GM19395 (cell line): ENCODE measurements around the gene ATP13A3.

ENCODE experiments used
- ATAC-seq: cut with Tn5 transposase; IDR thresholded peaks from one replicate; pipeline ENCODE4 v1.9.1; 2021; ENCODE audit warnings: mild to moderate bottlenecking, moderate library complexity; ENCODE audit not compliant: unreplicated experiment

Gene ATP13A3

DNA sequence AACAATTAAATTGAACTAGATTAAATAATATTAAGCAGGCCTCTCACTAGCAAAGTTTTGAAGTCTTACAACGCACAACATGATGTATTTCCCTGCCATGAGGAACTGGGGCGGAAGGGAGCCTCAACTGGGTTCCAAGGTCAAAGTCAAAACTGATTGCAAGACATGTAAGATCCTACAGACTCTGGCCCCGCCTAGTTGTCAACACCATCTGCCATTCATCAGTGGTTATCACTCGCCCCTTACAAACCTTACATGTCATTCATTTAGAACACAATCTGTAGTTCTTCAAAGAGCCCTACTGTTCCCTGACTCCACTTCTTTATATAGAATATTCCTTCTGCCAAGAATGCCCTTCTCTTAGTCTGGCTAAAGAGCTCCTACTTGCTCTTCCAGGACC lies 10.0 kb downstream of the ATP13A3 start:
- ATAC-seq = no peak

DNA sequence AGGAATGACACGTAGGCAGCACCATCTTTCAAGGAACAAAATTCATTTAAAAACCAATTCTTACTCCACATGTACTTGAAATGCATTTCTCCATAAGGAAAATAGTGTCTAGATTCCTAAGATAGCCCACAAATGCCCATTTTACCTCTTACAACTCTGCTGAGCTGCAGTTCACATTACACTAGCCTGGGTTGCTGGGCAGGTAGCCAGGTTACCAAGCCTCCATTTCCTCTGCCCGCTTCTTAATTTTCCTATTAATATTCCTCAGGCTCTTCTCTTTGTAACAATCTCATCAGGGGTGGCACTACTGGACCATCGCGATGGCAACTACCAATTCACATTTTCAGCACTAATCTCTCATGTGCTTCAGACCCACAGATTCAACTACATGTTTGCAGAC lies 10.8 kb downstream of the ATP13A3 start:
- no peak for ATAC-seq

DNA sequence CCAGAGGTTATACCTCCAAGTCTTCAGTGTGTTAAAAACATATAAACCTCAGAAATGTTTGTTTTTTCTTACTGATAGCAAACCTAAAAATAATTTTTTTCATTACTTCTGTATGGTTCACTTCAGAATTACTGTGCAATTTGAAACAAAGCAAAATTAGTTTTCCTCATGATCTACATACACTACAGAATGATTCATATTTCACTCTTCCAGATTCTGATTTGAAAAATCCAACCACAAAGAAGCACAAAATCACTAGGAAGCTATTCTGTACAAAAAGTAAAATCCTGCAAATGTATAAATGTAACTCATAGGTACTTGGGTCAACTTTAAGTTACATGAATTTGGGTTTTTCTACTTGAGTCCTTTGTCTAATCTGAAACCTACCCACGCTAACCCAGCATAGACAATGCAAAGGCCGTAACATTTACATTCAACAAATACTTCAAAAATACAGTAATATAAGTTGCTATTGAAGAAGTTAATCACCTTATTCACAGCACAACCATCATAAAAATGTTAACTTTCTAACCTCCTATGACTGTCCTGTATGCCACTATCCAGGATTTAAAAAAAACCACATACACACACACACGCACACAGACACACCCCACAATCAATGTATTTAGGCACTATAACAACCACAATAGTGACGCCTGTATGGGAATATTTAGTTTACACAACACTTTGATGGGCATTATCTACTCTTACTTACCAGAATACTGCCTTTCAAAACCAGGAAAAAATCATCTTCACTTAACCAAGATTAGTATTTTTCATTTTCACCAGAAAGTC lies 11.5 kb downstream of the ATP13A3 start:
- no peak for ATAC-seq

DNA sequence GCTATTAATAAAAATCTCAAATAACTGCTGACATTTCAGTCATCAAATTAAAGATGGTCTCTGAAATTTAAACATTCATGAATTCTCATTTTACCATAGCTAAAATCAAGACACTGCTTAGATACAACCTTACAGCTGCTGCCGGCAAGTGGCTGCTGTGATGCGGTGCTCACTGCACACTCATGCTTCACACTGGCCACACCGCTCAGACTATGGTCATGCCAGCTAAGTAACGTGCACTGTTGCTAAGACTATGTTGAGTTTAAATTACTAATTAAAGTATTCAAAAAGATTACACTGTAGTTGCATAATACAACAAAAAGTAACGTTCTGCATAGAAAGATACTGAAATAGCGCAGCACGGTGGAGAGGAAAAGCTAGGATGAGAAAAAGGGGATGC lies 12.1 kb downstream of the ATP13A3 start:
- no peak for ATAC-seq

DNA sequence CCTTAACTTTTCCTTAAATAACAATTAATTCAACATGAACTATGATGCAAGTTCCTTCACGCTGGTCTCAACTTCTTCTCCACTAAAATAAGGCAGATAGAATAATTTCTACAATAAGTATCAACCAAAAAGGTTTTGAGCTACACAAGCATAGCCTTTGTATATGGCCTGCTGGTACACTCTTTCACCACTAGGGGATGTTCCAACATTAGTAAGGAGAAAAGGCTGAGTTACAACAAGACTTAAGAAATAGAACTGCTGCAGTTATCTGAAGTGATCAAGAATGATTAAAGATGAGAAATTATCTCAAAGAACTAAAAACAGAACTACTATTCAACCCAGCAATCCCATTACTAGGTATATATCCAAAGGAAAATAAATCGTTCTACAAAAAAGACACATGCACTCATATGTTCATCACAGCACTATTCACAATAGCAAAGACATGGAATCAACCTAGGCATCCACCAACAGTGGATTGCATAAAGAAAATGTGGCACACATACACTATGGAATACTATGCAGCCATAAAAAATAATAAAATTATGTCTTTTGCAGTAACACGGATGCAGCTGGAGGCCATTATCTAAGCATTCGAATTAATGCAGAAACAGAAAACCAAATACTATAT lies 14.4 kb downstream of the ATP13A3 start:
- peak; percentile 83 for ATAC-seq

DNA sequence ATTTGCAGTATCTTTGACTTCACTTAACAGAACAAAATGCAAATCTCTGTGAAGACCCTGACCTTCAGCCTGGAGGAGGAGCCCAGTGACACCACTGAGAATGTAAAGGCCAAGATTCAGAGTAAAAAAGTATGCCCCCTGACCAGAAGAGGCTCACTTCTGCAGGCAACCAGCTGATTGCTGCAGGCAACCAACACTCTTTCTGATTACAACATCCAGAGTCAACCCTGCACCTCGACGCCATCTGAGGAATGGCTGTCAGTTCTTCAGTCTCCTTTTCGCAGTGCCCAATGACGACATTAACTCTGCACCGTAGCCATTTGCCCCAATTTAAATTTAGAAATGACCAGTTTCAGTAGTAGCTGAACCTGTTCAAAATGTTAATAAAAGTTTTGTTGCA lies 14.9 kb downstream of the ATP13A3 start:
- no peak for ATAC-seq

DNA sequence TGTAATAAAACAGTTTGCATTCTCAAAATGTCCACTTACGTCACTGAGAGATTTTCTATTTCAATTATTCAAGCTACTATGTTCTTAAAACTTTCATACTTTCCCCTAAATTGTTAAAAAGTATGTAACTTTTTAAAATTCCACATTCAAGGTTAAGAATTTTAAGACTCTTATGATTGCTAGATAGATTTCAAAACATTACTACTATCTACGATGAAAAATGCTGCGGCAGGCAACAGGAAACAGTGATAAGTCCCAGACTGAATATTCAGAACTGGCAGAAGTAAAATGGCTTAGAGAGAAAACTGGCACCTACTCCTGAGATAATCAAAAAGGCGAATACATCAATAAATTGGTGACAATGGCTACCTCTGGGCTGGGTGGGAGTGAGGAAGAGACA lies 16.2 kb downstream of the ATP13A3 start:
- no peak for ATAC-seq

DNA sequence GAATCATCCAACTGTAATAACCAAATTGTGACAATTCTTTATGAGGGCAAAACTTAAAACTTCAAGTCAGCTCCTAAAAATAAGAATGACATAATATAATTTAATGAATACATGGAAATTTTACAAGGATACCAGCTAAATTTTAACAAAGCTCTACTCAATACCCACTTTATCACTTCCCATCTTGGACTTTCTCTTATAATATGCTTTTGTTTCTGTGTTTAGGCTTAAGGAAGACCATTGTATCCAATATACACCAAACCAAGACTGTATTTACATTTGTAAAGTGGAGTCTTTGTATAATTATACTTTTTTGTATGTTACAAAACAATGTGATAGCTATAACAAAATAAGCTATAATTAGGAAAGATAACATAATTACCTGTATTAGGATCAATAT lies 16.8 kb downstream of the ATP13A3 start:
- no peak for ATAC-seq

DNA sequence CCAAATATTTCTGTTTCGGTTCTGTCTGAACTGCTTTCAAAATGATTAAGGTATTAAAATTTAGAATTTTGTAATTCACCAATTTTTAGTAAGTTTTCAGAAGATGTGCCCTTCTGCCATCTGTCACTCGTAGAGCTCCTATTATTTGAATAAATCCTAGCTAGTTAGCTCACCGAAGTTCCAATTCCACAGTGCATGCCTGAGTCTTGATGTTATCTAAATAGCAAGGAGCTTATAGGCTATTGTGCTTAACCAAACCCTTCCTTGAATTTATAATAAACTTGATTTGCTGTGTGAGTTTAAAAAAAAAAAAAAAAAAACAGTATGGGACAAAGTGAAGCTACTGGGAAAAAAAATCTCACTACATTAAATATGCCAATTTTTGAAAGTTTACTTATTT lies 18.7 kb downstream of the ATP13A3 start:
- no peak for ATAC-seq

DNA sequence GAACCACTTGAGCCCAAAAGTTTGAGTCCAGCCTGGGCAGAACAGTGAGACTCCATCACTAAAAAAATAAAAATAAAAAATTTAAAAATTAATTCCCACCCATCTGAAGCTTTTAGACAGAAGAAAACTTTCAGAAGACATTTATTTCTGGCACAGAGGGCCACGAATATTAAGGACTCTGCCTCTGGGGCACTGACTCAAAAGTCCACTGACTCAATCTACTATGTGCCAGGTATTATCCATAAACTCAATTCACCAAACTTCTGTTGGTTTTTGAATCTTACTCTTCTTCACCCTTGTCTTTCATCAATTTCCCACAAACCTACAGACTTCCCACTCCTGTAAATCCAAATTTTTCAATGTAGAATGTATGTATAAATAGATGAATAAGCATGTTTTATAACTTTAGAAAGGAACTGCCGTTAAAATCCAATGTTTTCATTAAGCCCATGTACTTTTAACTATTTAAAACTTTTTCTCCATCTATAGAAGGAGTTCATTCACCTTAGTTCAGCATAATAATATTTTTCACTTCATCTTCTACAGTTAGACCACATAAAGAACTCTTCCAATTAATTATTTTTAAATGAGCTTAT lies 19.9 kb downstream of the ATP13A3 start:
- ATAC-seq = no peak

DNA sequence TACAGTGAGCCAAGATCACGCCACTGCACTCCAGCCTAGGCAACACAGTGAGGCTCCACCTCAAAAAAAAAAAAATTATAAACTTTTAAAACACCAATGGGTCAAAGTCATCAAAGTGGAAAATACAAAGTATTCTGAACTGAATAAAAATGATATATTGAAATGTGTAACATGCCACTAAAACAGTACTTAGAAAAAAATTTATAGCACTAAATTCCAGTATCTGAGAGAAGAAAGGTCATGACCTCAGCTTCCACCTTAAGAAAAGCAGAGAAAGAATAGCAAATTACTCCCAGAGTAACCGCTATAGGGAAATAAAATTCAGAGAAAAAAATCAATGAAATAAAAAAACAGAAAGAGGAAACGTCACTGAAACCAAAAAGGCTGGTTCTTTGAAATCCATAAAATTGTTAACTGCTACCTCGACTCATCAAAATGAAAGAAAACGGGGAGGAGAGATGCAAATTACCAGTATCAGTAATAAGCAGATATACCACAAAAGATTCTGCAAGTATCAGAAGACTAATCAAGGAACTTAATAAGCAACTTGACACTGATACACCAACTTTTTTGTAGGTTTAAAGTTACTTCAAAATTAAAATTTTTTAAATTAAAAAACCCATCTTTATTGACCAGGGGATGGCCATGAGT lies 20.8 kb downstream of the ATP13A3 start:
- peak; percentile 59 for ATAC-seq

DNA sequence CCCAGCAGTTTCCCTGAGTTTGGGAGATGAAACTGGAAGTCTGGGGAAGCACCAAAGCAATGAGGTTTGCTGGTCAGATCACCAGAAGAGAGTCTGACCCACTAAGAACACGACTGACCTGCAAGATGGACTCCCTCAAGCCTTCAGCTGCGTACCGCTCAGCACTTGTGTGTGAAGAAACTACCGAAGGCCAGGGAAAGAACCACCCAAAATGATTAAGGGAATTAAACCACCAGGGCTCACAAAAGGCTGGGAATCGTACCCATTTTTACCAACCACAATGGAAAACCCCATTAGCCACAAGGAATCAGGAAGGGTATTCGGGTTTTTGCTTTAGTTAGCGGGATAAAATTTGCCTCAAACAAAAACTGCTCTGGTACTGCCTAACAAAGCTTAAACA lies 21.6 kb downstream of the ATP13A3 start:
- no peak for ATAC-seq

DNA sequence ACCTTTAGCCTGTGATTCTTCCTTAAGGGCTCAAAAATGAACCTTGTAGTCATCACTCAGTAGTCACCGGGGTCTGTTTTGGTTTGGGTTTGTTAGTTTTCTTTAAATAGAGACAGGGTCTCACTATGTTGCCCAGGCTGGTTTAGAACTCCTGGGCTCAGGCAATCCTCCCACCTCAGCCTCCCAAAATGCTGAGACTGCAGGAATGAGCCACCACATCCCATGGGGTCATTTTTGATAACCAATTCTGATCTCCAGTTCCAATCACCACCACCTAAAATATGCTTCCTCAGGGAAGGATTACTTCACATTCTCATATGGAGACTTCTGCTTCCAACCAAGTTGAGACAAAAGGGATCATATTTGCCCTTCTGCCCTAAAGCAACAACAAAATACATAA lies 22.1 kb downstream of the ATP13A3 start:
- ATAC-seq = no peak

DNA sequence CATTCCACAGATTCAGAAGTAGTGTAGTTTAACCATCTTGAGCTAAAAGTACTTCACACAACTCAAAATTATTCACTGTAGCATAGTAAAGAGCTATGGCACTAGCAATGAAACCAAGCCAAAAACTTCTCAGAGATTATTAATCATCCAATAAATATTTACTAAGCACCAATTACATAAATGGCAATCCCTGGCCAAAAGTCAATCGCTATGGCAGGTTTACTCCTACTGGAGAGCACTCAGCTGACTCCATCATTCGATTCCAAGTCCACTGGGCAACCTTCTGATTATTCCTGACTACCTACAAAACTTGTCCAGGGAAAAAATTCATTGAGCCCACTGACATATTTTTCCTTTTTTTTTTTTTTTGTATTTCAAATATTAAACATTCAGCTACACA lies 23.9 kb downstream of the ATP13A3 start:
- no peak for ATAC-seq

DNA sequence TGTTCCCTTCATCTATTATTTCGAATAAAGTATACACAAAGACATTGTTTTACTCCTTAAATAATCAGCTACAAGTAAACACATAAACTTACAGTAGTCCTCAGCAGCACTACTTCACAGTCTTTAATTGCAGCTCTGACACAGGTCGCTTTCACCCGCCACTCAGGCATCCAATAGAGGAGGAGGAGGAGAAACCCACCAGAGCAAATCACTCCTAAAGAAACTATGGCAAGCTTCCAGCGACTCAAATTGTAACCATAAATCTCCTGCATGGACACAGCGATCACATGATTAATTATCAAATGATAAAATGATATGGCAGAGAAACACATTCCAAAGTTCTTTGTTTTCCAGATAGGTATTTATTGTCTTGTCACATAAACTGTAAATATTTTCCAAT lies 26.2 kb downstream of the ATP13A3 start:
- ATAC-seq = no peak

DNA sequence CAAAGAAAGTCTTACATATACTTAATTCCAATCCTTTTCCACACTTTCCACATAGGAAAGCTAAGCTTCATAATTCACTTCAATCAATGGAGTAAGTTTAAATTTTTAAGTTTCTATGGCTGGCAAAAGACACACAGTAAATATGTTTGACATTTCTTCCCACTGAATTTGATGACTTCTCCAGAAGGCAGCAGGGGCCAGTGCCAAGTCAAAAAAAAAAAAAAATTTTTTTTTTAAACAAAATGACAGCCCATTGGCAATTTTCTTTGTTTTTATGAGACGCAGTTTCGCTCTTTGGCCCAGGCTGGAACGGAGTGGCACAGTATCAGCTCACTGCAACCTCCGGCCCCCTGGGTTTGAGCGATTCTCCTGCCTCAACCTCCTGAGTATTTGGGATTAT lies 28.7 kb downstream of the ATP13A3 start:
- no peak for ATAC-seq

DNA sequence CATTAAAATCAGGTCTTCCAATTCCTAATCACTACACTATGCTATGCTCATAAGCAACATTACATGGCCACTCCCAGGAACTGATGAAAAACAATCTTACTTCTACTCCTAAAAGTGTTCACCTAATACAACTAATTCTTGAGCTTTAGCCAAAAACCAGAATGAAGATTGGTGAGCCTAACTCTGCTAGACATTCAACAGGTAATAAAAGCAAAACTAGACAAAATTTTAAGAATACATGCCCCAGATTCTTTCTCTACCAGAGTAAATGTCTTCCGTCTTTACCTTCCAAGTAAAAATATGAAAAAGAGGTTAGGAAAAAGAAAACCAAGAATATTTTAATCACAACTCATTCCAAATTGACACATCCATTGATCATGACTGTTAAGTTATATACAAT lies 31.3 kb downstream of the ATP13A3 start:
- ATAC-seq = no peak

DNA sequence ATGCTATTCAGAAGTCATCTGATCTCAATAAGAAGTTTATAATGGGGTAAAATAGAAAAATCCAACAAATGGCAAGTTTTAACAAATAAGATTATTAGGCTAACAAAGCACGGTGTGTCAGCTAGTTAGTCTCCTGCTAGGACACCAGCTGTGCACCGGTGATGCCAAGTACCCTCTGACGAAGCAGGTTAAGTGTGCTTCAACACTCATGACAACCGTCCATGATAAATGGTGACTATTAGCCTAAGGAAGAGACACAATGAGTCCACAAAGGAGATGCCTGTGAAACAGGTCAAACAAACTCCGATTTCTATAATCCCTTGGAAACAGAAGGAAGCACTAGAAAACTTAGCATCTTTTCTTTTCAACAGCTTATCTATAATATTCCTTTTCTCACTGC lies 36.5 kb downstream of the ATP13A3 start:
- ATAC-seq = no peak

DNA sequence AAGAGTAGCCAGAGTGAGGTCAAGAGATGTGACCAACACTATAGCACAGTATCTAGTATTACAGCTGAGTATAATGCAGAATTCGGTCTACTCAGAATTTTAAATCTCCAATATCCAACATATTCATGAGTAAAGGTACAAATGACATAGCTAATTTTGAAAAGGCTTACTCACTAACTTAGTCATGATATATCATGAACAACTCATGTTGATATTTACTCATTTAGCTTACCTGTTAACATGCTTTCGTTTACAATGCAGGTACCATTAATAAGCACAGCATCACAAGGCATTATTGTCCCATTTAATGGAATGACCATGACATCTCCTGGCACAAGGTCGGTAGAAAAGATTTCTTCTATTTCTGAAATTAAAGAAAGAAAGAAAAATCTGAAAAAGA lies 36.9 kb downstream of the ATP13A3 start:
- no peak for ATAC-seq

DNA sequence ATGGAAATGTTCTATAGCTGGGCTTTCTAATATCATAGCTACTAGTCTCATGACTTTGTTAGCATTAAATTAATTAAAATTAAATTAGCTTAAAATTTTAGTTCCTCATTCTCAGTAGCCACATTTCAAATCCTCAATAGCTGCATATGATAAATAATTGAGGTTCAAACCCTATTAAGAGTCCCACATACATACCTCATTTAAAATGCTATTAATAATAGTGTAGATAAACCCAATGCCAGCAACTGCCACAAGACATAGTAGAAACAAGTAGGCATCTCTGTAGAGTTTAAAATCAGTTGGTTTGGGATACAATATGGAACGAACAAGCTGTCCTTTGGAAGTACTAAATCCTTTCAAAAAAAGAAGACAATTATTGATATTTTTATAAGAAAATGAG lies 39.1 kb downstream of the ATP13A3 start:
- ATAC-seq = no peak

DNA sequence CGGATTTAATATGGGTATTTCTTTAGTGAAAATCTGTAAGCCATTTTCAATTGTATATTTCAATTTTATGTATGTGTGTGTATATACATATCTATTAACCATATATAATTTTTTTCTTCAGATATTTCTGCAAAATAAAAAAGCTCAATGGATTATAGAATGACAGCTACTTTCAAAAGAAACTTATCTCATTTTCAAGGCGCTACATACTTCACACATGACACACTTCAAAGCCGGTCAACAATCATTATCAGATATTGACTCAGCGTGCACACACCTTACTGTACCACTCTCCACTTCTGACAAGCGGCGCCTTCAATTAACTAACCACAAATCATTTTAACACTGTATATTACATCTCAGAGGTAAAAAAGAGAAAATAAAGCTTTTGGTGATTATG lies 39.6 kb downstream of the ATP13A3 start:
- ATAC-seq = no peak

DNA sequence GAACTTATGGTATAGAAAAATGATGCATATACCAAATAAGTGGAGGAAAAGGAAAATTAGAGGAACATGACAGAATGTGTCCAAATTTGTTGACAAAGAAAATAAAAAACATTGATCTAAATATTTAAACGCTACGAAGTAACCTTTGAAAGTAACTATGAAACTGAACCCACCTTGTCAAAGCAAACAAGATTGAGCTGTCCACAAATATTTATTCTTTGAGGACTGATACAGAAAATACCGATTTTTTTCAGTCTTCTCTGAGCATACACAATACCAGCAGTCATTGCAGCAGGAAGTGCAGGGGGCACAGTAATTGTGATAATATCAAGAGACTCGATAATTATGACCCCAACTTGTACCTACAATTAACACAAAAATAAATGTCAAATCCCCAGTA lies 40.0 kb downstream of the ATP13A3 start:
- ATAC-seq = no peak
